Left hindlimb (tissue), 1 donor: ENCODE results near the gene NCF1.
A peak's percentile ranks its signal among the peaks of the same experiment; 100 is the strongest.
"Not testable (repeated sequence)": the region's sequence is repeated elsewhere in the genome, so short reads cannot be mapped to it uniquely, and the experiment has no call there.

Experiments
- DNase-seq: peaks from one replicate; pipeline ENCODE4 v3.0.0-alpha.2; 2018

Gene NCF1

DNA sequence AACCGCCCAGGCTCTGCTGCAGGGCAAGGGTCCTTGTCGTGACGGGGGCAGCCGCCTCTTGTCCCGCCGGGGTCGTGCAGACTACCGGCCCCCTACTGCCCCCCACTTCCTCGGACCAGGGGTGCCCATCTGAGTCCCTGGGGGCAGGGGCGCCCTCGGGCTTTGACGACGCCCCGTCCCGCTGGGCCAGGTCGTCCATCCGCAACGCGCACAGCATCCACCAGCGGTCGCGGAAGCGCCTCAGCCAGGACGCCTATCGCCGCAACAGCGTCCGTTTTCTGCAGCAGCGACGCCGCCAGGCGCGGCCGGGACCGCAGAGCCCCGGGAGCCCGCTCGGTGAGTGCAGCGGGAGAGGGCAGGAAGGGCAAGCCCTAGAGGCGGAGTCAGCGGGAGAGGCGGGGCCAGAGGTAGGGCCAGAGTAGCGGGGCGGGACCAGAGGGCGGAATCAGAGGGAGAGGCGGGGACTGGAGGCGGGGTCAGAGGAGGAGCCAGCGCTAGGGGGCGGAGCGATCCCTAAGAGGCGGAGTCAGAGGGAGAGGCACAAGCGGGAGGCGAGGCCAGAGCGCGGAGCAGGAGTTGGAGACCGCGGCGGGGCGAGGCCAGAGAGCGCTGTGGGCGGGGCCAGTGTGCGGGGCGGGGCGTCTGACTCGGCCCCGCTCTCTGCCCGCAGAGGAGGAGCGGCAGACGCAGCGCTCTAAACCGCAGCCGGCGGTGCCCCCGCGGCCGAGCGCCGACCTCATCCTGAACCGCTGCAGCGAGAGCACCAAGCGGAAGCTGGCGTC is 14.7 kb downstream of the NCF1 start:
- DNase-seq: peak; percentile 95

DNA sequence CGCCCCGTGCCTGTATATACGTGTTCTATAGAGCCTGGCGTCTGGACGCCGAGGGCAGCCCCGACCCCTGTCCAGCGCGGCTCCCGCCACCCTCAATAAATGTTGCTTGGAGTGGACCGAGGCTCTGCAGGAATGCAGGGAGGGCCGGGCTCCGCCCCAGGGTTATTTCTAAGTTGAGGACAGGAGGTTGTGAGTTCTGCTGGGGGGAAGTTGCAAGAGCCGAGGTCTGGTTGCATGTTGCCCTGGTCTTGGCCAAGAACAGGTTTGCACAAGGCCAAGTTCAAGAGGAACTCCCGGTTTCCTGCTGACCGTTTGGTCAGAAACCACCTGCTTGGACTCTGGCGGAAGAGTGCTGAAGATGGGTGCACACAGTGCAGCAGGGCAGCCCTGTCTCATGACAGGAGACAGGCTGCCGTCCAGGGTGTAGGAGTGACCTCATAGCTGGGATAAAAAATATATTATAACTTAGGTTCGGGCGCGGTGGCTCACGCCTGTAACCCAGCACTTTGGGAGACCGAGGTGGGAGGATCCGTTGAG is 15.5 kb downstream of the NCF1 start:
- not testable (repeated sequence) for DNase-seq

DNA sequence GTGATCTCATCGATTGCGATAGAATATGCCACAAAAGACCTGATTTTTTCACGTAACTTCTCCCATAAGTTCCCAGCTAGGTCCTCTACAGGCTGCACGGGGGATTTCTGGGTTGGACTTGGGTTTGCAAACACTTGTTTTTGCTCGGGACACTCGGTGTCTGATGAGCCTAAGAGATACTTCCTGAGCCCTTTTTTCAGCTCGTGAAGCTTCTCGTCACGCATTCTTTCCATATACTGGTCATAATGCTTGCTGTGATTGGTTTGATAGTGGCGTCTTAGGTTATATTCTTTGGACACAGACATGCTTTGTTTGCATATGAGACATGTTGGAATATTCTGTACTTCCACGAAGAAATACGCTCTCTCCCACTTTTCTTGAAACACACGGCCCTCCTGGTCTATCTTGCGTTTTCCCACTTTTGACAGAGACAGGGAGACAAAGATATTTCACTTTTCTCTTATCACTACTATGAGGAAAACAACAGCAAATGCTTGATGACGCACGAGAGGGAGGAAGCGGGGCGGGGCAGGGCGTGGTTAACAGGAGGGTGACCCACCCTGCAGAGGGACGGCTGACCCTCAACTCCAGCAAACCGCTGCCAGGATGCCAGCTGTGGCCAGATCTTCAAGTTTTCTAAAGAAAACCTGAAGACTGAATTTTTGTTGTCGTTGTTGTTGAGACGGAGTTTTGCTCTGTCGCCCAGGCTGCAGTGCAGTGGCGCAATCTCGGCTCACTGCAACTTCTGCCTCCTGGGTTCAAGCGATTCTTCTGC is 24.2 kb downstream of the NCF1 start:
- not testable (repeated sequence) for DNase-seq

DNA sequence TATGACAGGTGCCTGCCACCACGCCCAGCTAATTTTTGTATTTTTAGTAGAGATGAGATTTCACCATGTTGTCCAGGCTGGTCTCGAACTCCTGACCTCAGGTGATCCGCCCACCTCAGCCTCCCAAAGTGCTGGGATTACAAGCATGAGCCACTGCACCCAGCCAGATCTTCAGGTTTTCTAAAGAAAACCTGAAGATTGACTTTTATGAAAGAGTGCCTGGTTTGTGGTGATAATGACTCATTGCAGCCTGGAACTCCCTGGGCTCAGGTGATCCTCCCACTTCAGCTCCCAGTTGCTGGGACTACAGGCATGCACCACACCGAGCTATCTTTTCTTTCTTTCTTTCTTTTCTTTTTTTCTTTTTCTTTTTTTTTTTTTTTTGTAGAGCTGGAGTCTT is 24.8 kb downstream of the NCF1 start:
- DNase-seq: not testable (repeated sequence)

DNA sequence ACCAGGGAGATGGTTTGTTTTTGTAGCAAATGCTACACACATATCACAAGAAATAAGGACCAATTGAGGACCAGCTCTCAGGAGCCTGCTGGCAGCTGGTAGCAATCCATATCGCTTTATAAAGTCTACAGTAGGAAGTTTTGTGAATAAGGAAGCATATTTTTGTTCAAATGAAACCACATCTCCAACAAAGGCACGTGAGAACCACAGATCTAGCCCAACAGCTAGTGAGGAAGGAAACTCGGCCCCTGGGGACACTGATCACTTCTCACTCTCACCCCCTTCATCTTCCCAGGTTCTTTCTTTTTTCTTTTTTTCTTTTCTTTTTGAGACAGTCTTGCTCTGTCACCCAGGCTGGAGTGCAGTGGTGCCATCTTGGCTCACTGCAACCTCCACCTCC is 42.1 kb downstream of the NCF1 start:
- DNase-seq: not testable (repeated sequence)

DNA sequence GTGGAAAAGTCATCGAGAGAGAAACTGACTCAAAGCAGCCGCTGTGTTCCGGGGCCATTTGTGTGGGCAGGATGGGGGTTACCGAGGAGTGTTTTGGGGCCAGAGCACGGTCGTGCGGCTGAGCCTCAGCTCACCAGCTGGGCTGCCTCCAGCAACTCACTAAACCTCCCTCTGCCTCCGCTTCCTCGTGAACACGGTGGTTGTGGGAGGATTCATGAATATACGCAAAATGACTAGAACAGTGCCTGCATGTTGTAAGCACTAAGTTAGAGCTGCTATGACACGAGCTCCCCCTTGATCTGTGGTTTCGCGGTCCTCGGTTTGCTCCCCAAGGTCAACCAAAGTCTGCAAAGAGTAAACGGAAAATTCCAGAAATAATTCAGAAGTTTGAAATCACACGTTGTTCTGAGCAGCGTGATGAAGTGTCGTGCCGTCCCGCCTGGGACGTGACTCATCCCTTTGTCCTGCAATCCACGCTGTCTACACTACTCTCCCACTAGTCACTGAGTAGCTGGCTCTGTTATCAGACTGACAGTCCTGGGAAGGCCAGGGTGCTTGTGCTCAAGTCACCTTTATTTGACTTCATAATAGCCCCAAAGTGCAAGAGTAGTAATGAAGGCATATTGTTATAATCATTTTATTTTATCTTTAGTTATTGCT is 46.5 kb downstream of the NCF1 start:
- not testable (repeated sequence) for DNase-seq

DNA sequence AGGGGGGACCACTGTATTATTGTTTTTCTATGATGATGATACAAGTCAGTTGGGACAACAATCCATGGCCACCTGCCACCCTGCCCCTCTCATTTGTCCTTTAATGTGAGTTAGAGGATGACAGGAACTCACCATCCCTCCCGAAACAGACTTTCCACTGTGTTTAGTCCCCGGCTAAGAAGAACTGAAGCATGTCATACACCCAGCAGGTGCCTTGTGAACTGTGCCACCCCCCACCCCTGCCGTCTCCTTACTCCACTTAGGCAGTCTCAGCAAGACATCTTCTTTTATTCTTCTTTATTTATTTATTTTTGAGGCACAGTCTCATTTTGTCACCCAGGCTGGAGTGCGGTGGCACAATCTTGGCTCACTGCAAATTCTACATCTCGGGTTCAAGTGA is 47.4 kb downstream of the NCF1 start:
- DNase-seq: not testable (repeated sequence)

DNA sequence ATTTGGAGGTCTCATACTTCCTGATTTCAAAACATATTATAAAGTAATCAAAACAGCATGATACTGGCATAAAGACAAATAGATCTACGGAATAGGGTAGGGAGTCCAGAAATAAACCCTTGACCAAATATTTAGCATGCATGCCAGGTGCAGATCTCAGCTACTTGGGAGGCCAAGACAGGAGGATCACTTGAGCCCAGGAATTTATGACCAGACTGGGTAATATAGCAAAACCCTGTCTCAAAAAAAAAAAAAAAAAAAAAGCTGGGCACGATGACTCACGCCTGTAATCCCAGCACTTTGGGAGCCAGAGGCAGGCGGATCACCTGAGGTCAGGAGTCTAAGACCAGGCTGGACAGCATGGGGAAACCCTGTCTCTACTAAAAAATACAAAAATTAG is 56.1 kb downstream of the NCF1 start:
- not testable (repeated sequence) for DNase-seq

DNA sequence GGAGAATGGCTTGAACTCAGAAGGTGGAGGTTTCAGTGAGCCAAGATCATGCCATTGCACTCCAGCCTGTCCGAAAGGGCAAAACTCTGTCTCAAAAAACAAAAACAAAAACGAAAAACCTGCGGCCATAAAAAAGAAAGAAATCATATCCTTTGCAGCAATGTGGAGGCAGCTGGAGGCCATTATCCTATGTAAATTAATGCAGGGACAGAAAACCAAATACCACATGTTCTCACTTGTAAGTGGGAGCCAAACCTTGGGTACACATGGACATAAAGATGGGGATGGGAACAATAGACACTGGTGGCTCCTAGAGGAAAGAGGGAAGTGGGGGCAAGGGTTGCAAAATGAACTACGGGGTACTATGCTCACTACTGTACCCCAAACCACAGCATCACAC is 56.6 kb downstream of the NCF1 start:
- DNase-seq: not testable (repeated sequence)
